ENCODE measurements around the gene DRD4. TPM values are rescaled to one million over a fixed set of nuclear protein-coding genes. Genes with fewer than 3 reads are reported as not detected.

DRD4 gene
- total and polyA plus RNA-seq, 9 of the 15 experiments (the other 6 are each of a cell fraction or from before 2014, with no cell fraction given), result 0.04 to 0.95 (median 0.21) TPM; not detected in 5

DNA sequence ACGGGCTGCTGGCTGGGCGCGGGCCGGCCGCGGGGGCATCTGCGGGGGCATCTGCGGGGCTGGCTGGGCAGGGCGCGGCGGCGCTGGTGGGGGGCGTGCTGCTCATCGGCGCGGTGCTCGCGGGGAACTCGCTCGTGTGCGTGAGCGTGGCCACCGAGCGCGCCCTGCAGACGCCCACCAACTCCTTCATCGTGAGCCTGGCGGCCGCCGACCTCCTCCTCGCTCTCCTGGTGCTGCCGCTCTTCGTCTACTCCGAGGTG lies 194 bp downstream of the DRD4 start (continued):
- TF ChIP-seq, protein P1, sequence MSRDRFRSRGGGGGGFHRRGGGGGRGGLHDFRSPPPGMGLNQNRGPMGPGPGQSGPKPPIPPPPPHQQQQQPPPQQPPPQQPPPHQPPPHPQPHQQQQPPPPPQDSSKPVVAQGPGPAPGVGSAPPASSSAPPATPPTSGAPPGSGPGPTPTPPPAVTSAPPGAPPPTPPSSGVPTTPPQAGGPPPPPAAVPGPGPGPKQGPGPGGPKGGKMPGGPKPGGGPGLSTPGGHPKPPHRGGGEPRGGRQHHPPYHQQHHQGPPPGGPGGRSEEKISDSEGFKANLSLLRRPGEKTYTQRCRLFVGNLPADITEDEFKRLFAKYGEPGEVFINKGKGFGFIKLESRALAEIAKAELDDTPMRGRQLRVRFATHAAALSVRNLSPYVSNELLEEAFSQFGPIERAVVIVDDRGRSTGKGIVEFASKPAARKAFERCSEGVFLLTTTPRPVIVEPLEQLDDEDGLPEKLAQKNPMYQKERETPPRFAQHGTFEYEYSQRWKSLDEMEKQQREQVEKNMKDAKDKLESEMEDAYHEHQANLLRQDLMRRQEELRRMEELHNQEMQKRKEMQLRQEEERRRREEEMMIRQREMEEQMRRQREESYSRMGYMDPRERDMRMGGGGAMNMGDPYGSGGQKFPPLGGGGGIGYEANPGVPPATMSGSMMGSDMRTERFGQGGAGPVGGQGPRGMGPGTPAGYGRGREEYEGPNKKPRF (IDR thresholded peaks at IDR 0.05; ENCODE audit: low read depth, low read length), result no peak

DNA sequence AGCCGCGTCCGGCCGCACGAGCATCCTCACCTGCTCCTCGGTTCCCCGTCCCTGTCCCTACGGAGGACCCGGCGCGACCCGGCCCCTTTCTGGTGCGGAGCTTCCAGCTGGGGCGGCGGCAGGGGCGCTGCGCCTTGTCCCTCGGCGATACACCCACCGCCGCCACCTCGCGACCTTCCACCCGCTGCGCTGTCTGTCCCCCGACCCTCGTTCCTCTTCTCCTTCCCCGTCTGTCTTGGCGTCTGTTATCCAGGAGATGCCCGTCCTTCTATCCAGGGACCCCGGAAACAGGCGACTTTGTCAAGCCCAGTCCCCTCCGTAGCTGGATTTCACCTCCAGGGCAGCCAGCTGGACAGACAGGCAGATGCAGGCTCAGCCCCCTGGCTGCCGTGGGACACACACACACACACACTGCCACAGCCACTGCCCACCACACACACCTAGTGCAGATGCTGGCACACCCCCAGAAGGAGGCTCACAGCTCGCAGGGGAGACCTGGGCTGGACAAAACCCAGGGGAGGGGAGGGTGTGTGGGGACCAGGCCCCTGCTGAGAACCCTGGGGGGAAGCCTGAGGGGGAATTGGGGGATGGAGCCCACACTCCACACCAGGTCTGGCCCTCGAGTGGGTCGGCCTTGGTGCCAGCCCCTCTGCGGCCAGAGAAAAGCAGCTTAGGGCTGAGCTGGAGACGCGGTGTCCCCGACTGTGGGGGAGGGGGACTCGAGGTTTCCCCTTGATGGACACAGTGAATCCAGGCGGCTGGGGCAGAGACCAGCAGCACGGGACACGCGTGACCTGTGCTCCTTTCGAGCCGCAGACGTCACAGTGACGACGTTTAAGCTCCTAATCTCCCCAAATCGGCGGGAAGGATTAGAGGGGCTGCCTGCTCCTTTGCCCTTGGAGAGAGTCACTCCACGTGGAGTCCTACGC lies 788 bp downstream of the DRD4 start:
- CTCF ChIA-PET (ENCODE audit: low intra/inter-chr PET ratio), result no interaction called here
- intact Hi-C loops (cut with micrococcal nuclease), result no loop called here

More for the DNA sequence above, 788 bp downstream of the DRD4 start:
- WGBS (ENCODE audit: insufficient coverage, low coverage, missing lambda C conversion rate), result 96% methylated on average over 36 of the region's 55 CpGs
- Histone ChIP-seq H3K4me3 (no peak overlapping the region), H3K4me1 (replicated peaks in 1 of 2; ENCODE audit: control insufficient read depth in 2 of 2, insufficient read depth in 2 of 2, low read length in 2 of 2) (peaks cover 0 to 22% of the 10 kb centered on the region in 2 experiments; a peak in 2 of 5 replicates), H3K27me3 (ENCODE audit: control insufficient read depth in 2 of 2, insufficient read depth in 2 of 2, low read length in 2 of 2) (no peaks in the 10 kb centered on the region), H3K9me3 (replicated peaks; ENCODE audit: control insufficient read depth, insufficient read depth, low read depth, low read length) (peaks cover 2% of the 10 kb centered on the region; the same call in 1 of the 2 replicates), H4K20me1 (replicated peaks; ENCODE audit: control insufficient read depth, insufficient read depth, low read length) (no peaks in the 10 kb centered on the region), H3K9me1 (ENCODE audit: control insufficient read depth, insufficient read depth, low read length) (no peaks in the 10 kb centered on the region), H3K4me2 (ENCODE audit: insufficient read depth, low read length) (no peak overlapping the region), H3K36me3 (ENCODE audit: control insufficient read depth, insufficient read depth, low read length) (peaks cover 42% of the 10 kb centered on the region; the same call in 2 of the 3 replicates), H3K27ac (ENCODE audit: extremely low read depth, low read depth, low read length) (no peak overlapping the region), H3K9ac (ENCODE audit: insufficient read depth in 1 of 2, low read depth in 2 of 2, low read length in 2 of 2) (no peak overlapping the region; a peak in 1 of 4 replicates), H3K79me2 (ENCODE audit: control insufficient read depth, insufficient read depth, low read length) (peaks cover 2% of the 10 kb centered on the region; the same call in 1 of the 3 replicates), H2AFZ (ENCODE audit: low read depth, low read length) (no peak overlapping the region)
- ATAC-seq, result no peak
- in situ Hi-C loops (cut with MboI), result no loop called here
- POLR2A ChIA-PET, result no interaction called here
- TF ChIP-seq ZFP1 (CRISPR knock-in tag; IDR thresholded peaks at IDR 0.05) (no peak), PHF21A (IDR thresholded peaks at IDR 0.05; ENCODE audit: borderline replicate concordance, low read depth) (no peak), MEF2D (tag; conservative IDR thresholded peaks at IDR 0.05; ENCODE audit: low read depth) (no peak), ZNF561 (CRISPR knock-in tag; conservative IDR thresholded peaks at IDR 0.05) (no peak), MTA1 (IDR thresholded peaks at IDR 0.05; ENCODE audit: borderline replicate concordance) (no peak), PCBP1 (IDR thresholded peaks at IDR 0.05; ENCODE audit: low read depth, low read length, poor library complexity, severe bottlenecking) (peak; percentile 18), TAF15 (IDR thresholded peaks at IDR 0.05; ENCODE audit: low read depth, low read length) (no peak)
- TF ChIP-seq, protein P2, sequence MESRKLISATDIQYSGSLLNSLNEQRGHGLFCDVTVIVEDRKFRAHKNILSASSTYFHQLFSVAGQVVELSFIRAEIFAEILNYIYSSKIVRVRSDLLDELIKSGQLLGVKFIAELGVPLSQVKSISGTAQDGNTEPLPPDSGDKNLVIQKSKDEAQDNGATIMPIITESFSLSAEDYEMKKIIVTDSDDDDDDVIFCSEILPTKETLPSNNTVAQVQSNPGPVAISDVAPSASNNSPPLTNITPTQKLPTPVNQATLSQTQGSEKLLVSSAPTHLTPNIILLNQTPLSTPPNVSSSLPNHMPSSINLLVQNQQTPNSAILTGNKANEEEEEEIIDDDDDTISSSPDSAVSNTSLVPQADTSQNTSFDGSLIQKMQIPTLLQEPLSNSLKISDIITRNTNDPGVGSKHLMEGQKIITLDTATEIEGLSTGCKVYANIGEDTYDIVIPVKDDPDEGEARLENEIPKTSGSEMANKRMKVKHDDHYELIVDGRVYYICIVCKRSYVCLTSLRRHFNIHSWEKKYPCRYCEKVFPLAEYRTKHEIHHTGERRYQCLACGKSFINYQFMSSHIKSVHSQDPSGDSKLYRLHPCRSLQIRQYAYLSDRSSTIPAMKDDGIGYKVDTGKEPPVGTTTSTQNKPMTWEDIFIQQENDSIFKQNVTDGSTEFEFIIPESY (CRISPR knock-in tag; IDR thresholded peaks at IDR 0.05), result peak; percentile 61
- BruUV-seq (replicated peaks), result no TSS peak
- FAIRE-seq, result no peak
- DNase-seq (ENCODE audit: extremely low read depth in 1 of 4, low spot score in 3 of 4), result no peak
